Right lobe of liver (tissue), 6 donors: ENCODE results near the gene KRTAP6-3. TPM values are rescaled to one million over a fixed set of nuclear protein-coding genes. Genes with fewer than 3 reads are reported as not detected.

Experiments
- ATAC-seq, 4 donors: fragments of 200-7000 bp; cut with Tn5 transposase; one replicate each; pipeline ENCODE4 v1.9.1; 2020; ENCODE audit warnings: mild to moderate bottlenecking in 4 of 4, moderate library complexity in 4 of 4
- DNase-seq, 3 donors: peaks; one replicate each; pipeline ENCODE4 v3.0.0-alpha.2; 2020
- H3K27ac ChIP-seq, 3 donors: fragments of 200-600 bp; one replicate each; pipeline ENCODE4 v1.8.0; 2022
- H3K27me3 ChIP-seq, 2 donors: fragments of 200-600 bp; one replicate each; pipeline ENCODE4 v1.8.0; 2022
- H3K36me3 ChIP-seq, 4 donors: fragments of 200-600 bp; sonication (generic) in 1 of 4; one replicate each; pipeline versions ENCODE4 v1.5.1 to v1.8.0; 2017 to 2022; ENCODE audit warnings: control low read depth in 1 of 4
- H3K4me1 ChIP-seq, 4 donors: fragments of 200-600 bp; sonication (generic) in 1 of 4; one replicate each; pipeline versions ENCODE4 v1.5.1 to v1.8.0; 2017 to 2022; ENCODE audit warnings: control low read depth in 1 of 4
- H3K4me3 ChIP-seq, 3 donors: fragments of 200-600 bp; one replicate each; pipeline ENCODE4 v1.8.0; 2022
- H3K9me3 ChIP-seq, 4 donors: fragments of 200-600 bp; sonication (generic) in 1 of 4; one replicate each; pipeline versions ENCODE4 v1.5.1 to v1.8.0; 2017 to 2022; ENCODE audit warnings: control low read depth in 1 of 4
- POLR2A ChIP-seq: fragments of 450-650 bp; IDR thresholded peaks from one replicate; pipeline ENCODE4 v1.6.1; 2017; ENCODE audit warnings: antibody characterized with exemption, mild to moderate bottlenecking
- WGBS: methylation state at CpG from one replicate; pipeline ENCODE4 v1.1.6; 2018; ENCODE audit warnings: low coverage, low lambda C conversion rate; ENCODE audit not compliant: insufficient coverage; ENCODE audit errors: missing lambda C conversion rate; 5-methylcytosine and 5-hydroxymethylcytosine counted together
- intact Hi-C, 2 donors: fragments of 100-400 bp; cut with DNase I; formaldehyde crosslinking; loops; one replicate each; pipeline versions ENCODE4 v1.11.2 to v1.14.1; 2022
- long read RNA-seq: library from polyadenylated mRNA; unstranded; transcript quantifications from one replicate; pipeline ENCODE4 v2.0.0, GENCODE V29; 2019
- total RNA-seq, 6 experiments: library from RNA; depleted of rRNA in 2 of 6; stranded (reverse); fragments of >200 nt in 2 of 6; fragmentation: NEBNext Ultra II Directional in 3 of 6; extraction: Animal tissue kit (Norgen Biotek cat#: 25700) in 3 of 6; gene quantifications; one replicate each; pipeline versions ENCODE4 v1.1.0 to v1.2.4, GENCODE V29; 2016 to 2023
- TF ChIP-seq, protein P1 (sequence below), 4 donors: fragments of 200-600 bp in 3 of 4; fragments of 450-650 bp in 1 of 4; IDR thresholded peaks; one replicate each; pipeline versions ENCODE4 v1.5.1 to v1.8.0; 2016 to 2022; ENCODE audit warnings: antibody characterized with exemption in 4 of 4, mild to moderate bottlenecking in 2 of 4
- donor health status: DM: no; HTN: yes; CAD: no.
- donor health status: DM: no; HTN: no; CAD: no.
- donor health status: DM: no; HTN: no; CAD: no.
- donor health status: DM: no; HTN: yes; CAD: no.
- donor health status: DM: no; HTN: yes; CAD: no.

Gene KRTAP6-3, protein sequence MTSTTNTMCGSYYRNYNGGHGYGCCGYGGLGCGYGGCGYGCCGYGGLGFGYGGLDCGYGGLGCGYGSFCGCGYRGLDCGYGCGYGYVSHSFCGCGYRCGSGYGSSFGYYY
- total RNA-seq = not detected
- long read RNA-seq = 0 reads

DNA sequence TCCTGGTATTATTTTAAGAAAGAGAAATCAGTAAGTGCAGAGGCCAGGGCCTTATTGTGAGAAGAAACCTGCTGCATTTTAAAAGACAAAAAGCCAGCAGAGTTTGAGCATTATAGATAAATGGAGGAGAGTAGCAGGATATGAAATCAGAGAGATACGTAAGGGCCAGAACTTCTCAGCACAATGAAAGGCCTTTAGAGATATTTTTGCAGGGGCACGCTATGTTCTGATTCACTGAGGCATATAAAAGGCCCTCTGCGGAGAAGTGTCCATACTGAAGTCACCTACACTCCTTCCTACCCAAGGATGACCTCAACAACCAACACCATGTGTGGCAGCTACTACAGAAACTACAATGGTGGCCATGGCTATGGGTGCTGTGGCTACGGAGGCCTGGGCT, at the start of gene KRTAP6-3:
Gene KRTAP6-3 (plus strand): TSS at position 301 of the 400 bp plus-strand sequence. CDS start 6 bp downstream, at position 307.
- intact Hi-C loops = no loop called here
- H3K36me3 ChIP-seq = no peaks in the 10 kb centered on the region
- ATAC-seq = no peak
- H3K9me3 ChIP-seq = no peaks in the 10 kb centered on the region
- no peaks in the 10 kb centered on the region for H3K27me3 ChIP-seq
- no peak for TF ChIP-seq POLR2A
- TF ChIP-seq, protein P1, sequence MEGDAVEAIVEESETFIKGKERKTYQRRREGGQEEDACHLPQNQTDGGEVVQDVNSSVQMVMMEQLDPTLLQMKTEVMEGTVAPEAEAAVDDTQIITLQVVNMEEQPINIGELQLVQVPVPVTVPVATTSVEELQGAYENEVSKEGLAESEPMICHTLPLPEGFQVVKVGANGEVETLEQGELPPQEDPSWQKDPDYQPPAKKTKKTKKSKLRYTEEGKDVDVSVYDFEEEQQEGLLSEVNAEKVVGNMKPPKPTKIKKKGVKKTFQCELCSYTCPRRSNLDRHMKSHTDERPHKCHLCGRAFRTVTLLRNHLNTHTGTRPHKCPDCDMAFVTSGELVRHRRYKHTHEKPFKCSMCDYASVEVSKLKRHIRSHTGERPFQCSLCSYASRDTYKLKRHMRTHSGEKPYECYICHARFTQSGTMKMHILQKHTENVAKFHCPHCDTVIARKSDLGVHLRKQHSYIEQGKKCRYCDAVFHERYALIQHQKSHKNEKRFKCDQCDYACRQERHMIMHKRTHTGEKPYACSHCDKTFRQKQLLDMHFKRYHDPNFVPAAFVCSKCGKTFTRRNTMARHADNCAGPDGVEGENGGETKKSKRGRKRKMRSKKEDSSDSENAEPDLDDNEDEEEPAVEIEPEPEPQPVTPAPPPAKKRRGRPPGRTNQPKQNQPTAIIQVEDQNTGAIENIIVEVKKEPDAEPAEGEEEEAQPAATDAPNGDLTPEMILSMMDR (IDR thresholded peaks at IDR 0.05) = no peak
- 79% methylated on average over 3 of the region's 4 CpGs for WGBS
- H3K4me1 ChIP-seq = no peaks in the 10 kb centered on the region
- DNase-seq = no peak
- no peak within 1 kb of the TSS for H3K27ac ChIP-seq
- no peak within 1 kb of the TSS for H3K4me3 ChIP-seq

DNA sequence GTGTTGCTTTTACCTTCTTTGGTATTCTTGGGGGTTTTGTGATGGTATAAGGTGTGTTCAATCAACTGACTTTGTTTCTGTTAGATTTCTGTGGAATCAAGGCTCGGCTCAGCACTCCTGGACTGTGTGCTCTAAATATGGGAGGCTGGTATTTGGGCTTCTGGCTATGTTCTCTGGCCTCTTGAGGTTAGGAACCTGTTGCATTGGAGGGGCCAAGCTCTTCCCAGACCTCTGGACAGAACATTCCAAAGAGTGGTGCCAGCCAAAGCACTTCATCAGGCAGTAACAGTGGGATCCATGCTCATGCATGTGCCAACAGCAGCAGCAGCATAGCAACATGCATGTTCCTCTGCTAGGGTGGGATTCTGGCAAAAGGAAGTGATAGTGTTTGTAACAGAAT, 39.5 kb upstream of the KRTAP6-3 start:
- Histone ChIP-seq H3K27me3 (no peaks in the 10 kb centered on the region), H3K4me1 (no peaks in the 10 kb centered on the region), H3K4me3 (no peak overlapping the region), H3K9me3 (no peaks in the 10 kb centered on the region), H3K27ac (no peak overlapping the region), H3K36me3 (no peaks in the 10 kb centered on the region)
- intact Hi-C loops = no loop called here
- DNase-seq (no peak), ATAC-seq (no peak)
- TF ChIP-seq, protein P1 (IDR thresholded peaks at IDR 0.05) = no peak
- no peak for TF ChIP-seq POLR2A
- 50% methylated on average over 1 of the region's 1 CpG for WGBS

DNA sequence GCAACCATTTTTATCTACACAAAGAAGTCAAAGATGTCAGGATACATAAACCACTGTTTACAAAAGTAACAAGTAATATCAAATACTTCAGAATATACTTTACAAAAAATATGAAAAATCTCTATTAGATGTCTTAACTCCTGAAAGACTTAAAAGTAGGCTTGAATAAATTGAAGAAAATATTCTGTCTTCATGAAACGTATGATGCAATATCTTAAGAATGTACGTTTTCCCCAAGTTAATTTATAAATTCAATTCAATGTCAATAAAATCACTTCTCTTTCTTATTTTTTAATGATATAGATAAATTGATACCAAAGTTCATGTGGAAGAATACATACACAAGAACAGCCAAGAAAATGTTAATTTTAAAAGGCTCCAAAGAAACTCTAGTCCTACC, 37.1 kb upstream of the KRTAP6-3 start:
- H3K4me1 ChIP-seq = no peaks in the 10 kb centered on the region
- no peaks in the 10 kb centered on the region for H3K27me3 ChIP-seq
- DNase-seq = no peak
- WGBS = 29% methylated on average over 2 of the region's 2 CpGs
- intact Hi-C loops = no loop called here
- H3K27ac ChIP-seq = no peak overlapping the region
- H3K9me3 ChIP-seq = no peaks in the 10 kb centered on the region
- TF ChIP-seq, protein P1 (IDR thresholded peaks at IDR 0.05) = no peak
- TF ChIP-seq POLR2A = no peak
- no peak for ATAC-seq
- H3K36me3 ChIP-seq = no peaks in the 10 kb centered on the region
- H3K4me3 ChIP-seq = no peak overlapping the region

- H3K27me3 ChIP-seq = no peaks in the 10 kb centered on the region
- DNase-seq (no peak), ATAC-seq (no peak)
- intact Hi-C loops = no loop called here
- no peak within 1 kb of the TSS for H3K4me3 ChIP-seq
- TF ChIP-seq, protein P1 (IDR thresholded peaks at IDR 0.05) = no peak
- no peak for TF ChIP-seq POLR2A
- WGBS = 60% methylated on average over 2 of the region's 2 CpGs
- no peak within 1 kb of the TSS for H3K27ac ChIP-seq
- H3K9me3 ChIP-seq = no peaks in the 10 kb centered on the region
- no peaks in the 10 kb centered on the region for H3K36me3 ChIP-seq
- H3K4me1 ChIP-seq = no peaks in the 10 kb centered on the region
Observed at GRCh38 chr21:30561264-30561895, 30.9 kb upstream of the KRTAP6-3 start, which contains the start of gene KRTAP19-7. Gene KRTAP19-7 (minus strand): TSS chr21:30561314. CDS start chr21:30561289, 25 bp downstream.
